Activated T-helper 2 cell treated with anti-CD3 and anti-CD28 coated beads, Interferon-gamma antibody, Interleukin-2, Interleukin-4, amounts not matched to agents 10 μg/mL and 5 μg/mL and 100 μg/mL, durations not matched to agents 14 hours and 24 hours and 36 hours (primary cell): ENCODE measurements around the gene ADGRL1. TPM values are rescaled to one million over a fixed set of nuclear protein-coding genes. Genes with fewer than 3 reads are reported as not detected.
"Not testable (repeated sequence)": the region's sequence is repeated elsewhere in the genome, so short reads cannot be mapped to it uniquely, and the experiment has no call there.

Source experiments
- DNase-seq: peaks from one replicate; pipeline ENCODE4 v3.0.0; 2021; ENCODE audit warnings: low spot score
- H3K27ac Mint-ChIP-seq: one replicate; pipeline ENCODE4 v1.8.0; 2021; ENCODE audit warnings: mixed read lengths
- H3K27me3 Mint-ChIP-seq: one replicate; pipeline ENCODE4 v1.8.0; 2021; ENCODE audit warnings: low read depth, mixed read lengths
- H3K36me3 Mint-ChIP-seq: one replicate; pipeline ENCODE4 v1.8.0; 2021; ENCODE audit warnings: low read depth, mixed read lengths
- H3K4me1 Mint-ChIP-seq: one replicate; pipeline ENCODE4 v1.8.0; 2021; ENCODE audit warnings: low read depth, mixed read lengths
- H3K4me3 Mint-ChIP-seq: one replicate; pipeline ENCODE4 v1.8.0; 2021; ENCODE audit warnings: low read depth, mild to moderate bottlenecking, moderate library complexity, mixed read lengths
- H3K9me3 Mint-ChIP-seq: one replicate; pipeline ENCODE4 v1.8.0; 2021; ENCODE audit warnings: mixed read lengths
- intact Hi-C: fragments of 100-400 bp; cut with micrococcal nuclease; formaldehyde crosslinking; loops from one replicate; pipeline ENCODE4 v1.15.1; 2023
- total RNA-seq: library from RNA; stranded (reverse); gene quantifications from 2 replicates; pipeline ENCODE4 v1.2.3, GENCODE V29; 2022

The ADGRL1 gene
- total RNA-seq, 1 donor from 2014 or later, result 11.3 TPM

DNA sequence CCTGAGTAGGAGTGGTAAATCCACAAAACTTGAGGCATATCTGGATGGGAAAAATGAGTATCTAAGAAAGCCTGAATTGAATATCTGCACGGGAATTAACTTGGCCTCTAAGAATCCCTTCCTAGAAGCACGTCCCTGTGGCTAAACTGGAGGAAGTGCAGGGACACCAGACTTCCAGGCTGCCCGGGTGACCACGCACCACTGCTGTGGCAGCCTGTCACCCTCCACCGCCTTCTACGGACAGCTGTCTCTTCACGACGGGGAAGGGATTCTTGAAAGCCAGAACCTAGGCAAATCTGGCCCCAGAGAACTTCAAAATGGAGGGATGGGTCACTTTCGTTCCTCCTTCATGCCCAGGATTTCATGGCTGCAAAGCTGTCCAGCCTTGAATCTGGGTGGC is 2.5 kb upstream of the ADGRL1 start:
- not testable (repeated sequence) for H3K9me3 Mint-ChIP-seq, H3K4me3 Mint-ChIP-seq, H3K36me3 Mint-ChIP-seq, DNase-seq, H3K27ac Mint-ChIP-seq
- H3K27me3 Mint-ChIP-seq, result peaks cover 52% of the 10 kb centered on the region
- H3K4me1 Mint-ChIP-seq, result peaks cover 14% of the 10 kb centered on the region
- intact Hi-C loops, result loop anchor here (10.0 kb wide), 2 partner anchors 76 to 276 kb away; no protein-coding TSS in a partner anchor

DNA sequence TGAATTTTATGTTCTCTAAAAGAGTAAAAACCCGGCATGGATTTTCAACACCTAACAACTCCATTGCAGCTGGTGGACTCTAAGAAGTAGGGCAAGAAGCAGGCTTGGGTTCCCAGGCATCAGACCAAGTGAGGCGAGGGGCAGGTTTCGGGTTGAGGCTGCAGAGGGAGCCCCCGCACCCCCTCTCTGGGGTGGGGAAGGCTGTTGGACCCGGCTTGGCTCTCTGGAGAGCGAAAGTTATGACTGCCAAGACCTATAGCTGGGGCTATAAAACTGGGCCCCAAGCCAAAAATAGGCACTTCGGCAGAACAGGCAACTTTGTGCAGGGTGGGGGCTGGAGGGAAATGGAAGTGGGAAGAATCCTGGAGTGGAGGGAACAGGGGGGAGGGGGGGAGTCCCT is 1.8 kb upstream of the ADGRL1 start:
- H3K36me3 Mint-ChIP-seq, H3K9me3 Mint-ChIP-seq, DNase-seq, H3K27ac Mint-ChIP-seq: not testable (repeated sequence)
- H3K27me3 Mint-ChIP-seq, result peaks cover 54% of the 10 kb centered on the region
- peak overlapping the region; percentile 85 for H3K4me3 Mint-ChIP-seq
- intact Hi-C loops, result loop anchor here (10.0 kb wide), 2 partner anchors 77 to 277 kb away; no protein-coding TSS in a partner anchor
- peaks cover 16% of the 10 kb centered on the region for H3K4me1 Mint-ChIP-seq

- H3K4me1 Mint-ChIP-seq, result peaks cover 16% of the 10 kb centered on the region
- intact Hi-C loops, result loop anchor here (10.0 kb wide), 2 partner anchors 78 to 278 kb away; no protein-coding TSS in a partner anchor
- H3K36me3 Mint-ChIP-seq, H3K9me3 Mint-ChIP-seq: not testable (repeated sequence)
- H3K4me3 Mint-ChIP-seq, result peak overlapping the region; percentile 85
- peak; percentile 73 for DNase-seq
- H3K27ac Mint-ChIP-seq, result peak overlapping the region; percentile 57
- H3K27me3 Mint-ChIP-seq, result peaks cover 57% of the 10 kb centered on the region
These were observed 1.1 kb upstream of the ADGRL1 start for GRCh38 chr19:14206737-14207726.

- Mint-ChIP-seq H3K27me3 (peaks cover 52% of the 10 kb centered on the region), H3K4me1 (peaks cover 16% of the 10 kb centered on the region)
- H3K4me3 Mint-ChIP-seq, H3K36me3 Mint-ChIP-seq, DNase-seq, H3K9me3 Mint-ChIP-seq, H3K27ac Mint-ChIP-seq: not testable (repeated sequence)
- intact Hi-C loops, result loop anchor here (10.0 kb wide), 2 partner anchors 78 to 278 kb away; no protein-coding TSS in a partner anchor
These were observed 339 bp upstream of the ADGRL1 start for GRCh38 chr19:14206308-14206707.

GRCh38 chr19:14204676-14205451 is 1.1 kb downstream of the ADGRL1 start:
- not testable (repeated sequence) for H3K36me3 Mint-ChIP-seq, DNase-seq, H3K9me3 Mint-ChIP-seq
- Mint-ChIP-seq H3K4me1 (peaks cover 20% of the 10 kb centered on the region), H3K27me3 (peaks cover 43% of the 10 kb centered on the region), H3K27ac (peak overlapping the region; percentile 66), H3K4me3 (peak overlapping the region; percentile 81)
- intact Hi-C loops, result loop anchor here (10.0 kb wide), 2 partner anchors 80 to 280 kb away; no protein-coding TSS in a partner anchor

DNA sequence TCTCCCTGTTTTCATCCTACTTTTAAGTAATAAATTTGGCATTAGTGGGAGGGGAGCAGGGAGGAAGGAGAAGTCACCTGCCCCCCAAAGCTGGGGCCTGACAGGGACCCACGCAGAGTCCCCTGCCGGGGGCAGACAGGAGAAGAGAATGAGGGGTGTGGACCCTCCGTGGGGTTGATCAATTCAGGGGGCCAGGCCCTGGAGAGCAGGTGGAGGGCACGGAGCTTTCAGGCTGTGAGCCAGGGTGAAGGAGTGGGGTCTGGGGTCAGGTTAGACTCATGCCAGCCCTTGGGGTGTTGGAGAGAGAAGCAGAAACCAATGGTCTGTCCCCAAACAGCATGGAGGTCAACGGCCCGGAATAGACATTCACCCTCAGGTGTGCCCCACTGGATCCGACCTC is 1.8 kb downstream of the ADGRL1 start:
- Mint-ChIP-seq H3K27me3 (peaks cover 40% of the 10 kb centered on the region), H3K4me1 (peaks cover 17% of the 10 kb centered on the region), H3K4me3 (peak overlapping the region; percentile 81), H3K27ac (peak overlapping the region; percentile 66)
- H3K36me3 Mint-ChIP-seq, DNase-seq, H3K9me3 Mint-ChIP-seq: not testable (repeated sequence)
- intact Hi-C loops, result loop anchor here (10.0 kb wide), 2 partner anchors 81 to 281 kb away; no protein-coding TSS in a partner anchor

GRCh38 chr19:14203788-14204187 is 2.2 kb downstream of the ADGRL1 start:
- H3K36me3 Mint-ChIP-seq, H3K27ac Mint-ChIP-seq, H3K9me3 Mint-ChIP-seq, DNase-seq: not testable (repeated sequence)
- intact Hi-C loops, result loop anchor here (10.0 kb wide), 2 partner anchors 81 to 281 kb away; no protein-coding TSS in a partner anchor
- H3K27me3 Mint-ChIP-seq, result peaks cover 35% of the 10 kb centered on the region
- peaks cover 17% of the 10 kb centered on the region for H3K4me1 Mint-ChIP-seq
- peak overlapping the region; percentile 81 for H3K4me3 Mint-ChIP-seq

GRCh38 chr19:14203177-14203576 is 2.8 kb downstream of the ADGRL1 start:
- DNase-seq, result no peak
- H3K9me3 Mint-ChIP-seq, result no peaks in the 10 kb centered on the region

DNA sequence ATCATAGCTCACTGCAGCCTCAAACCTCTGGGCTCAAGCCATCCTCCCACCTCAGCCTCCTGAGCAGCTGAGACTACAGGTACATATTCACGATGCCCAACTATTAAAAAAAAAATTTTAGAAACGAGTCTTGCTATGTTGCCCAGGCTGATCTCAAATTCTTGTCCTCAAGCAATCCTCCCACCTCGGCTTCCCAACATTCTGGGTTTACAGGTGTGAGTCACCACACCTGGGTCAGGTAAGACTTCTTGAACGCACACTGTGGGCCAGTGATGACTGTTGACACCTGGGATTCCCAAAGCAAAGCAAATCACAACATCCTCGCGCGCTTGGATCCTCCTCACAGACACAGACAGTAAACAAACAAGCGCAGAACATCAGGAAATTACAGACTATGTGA is 4.5 kb downstream of the ADGRL1 start:
- H3K4me1 Mint-ChIP-seq, result peaks cover 14% of the 10 kb centered on the region
- not testable (repeated sequence) for H3K4me3 Mint-ChIP-seq, H3K27ac Mint-ChIP-seq, DNase-seq, H3K9me3 Mint-ChIP-seq, H3K36me3 Mint-ChIP-seq
- peaks cover 18% of the 10 kb centered on the region for H3K27me3 Mint-ChIP-seq
- intact Hi-C loops, result loop anchor here (10.0 kb wide), 2 partner anchors 83 to 283 kb away; no protein-coding TSS in a partner anchor

More at GRCh38 chr19:14203177-14203576, 2.8 kb downstream of the ADGRL1 start:
- no peak overlapping the region for H3K27ac Mint-ChIP-seq
- peaks cover 17% of the 10 kb centered on the region for H3K4me1 Mint-ChIP-seq
- no peak overlapping the region for H3K4me3 Mint-ChIP-seq
- intact Hi-C loops, result loop anchor here (10.0 kb wide), 2 partner anchors 82 to 282 kb away; no protein-coding TSS in a partner anchor
- no peaks in the 10 kb centered on the region for H3K36me3 Mint-ChIP-seq
- peaks cover 29% of the 10 kb centered on the region for H3K27me3 Mint-ChIP-seq

DNA sequence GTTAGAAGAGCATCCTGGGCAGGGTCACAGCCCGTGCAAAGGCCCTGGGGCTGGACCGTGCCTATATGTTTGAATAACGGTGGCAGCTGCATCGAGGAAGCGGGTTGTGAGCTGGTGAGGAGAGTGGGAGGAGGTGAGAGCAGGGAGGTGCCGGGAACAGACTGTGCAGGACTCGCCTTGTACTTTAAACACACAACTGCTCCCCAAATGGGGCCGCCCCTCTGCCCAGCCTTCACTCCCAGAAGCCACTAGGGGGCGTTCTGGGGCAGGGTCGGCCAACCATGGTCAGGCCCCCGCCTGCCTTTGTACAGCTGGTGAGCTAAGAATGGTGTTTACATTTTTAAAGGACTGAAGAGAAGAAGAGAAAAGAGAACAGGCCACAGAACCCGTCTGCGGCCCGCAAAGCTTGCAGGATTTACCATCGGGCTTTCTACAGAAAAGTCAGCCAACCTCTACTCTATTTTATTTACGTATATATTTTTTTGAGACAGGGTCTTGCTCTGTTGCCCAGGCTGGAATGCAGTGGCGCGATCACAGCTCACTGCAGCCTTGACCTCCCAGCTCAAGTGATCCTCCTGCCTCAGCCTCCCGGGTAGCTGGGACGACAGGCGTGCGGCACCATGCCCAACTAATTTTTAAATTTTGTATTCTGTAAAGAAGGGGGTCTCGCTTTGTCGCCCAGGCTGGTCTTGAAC is 5.7 kb downstream of the ADGRL1 start:
- not testable (repeated sequence) for H3K27ac Mint-ChIP-seq, H3K9me3 Mint-ChIP-seq, H3K36me3 Mint-ChIP-seq, H3K4me3 Mint-ChIP-seq
- intact Hi-C loops, result loop anchor here (10.0 kb wide), 2 partner anchors 85 to 285 kb away; no protein-coding TSS in a partner anchor
- peaks cover 18% of the 10 kb centered on the region for H3K27me3 Mint-ChIP-seq
- H3K4me1 Mint-ChIP-seq, result peaks cover 17% of the 10 kb centered on the region
- DNase-seq, result peak; percentile 42

GRCh38 chr19:14198384-14199376 is 7.3 kb downstream of the ADGRL1 start:
- H3K9me3 Mint-ChIP-seq, result no peaks in the 10 kb centered on the region
- H3K4me1 Mint-ChIP-seq, result peaks cover 11% of the 10 kb centered on the region
- no peak for DNase-seq
- H3K4me3 Mint-ChIP-seq, result no peak overlapping the region
- H3K36me3 Mint-ChIP-seq, result no peaks in the 10 kb centered on the region
- peaks cover 5% of the 10 kb centered on the region for H3K27me3 Mint-ChIP-seq
- H3K27ac Mint-ChIP-seq, result no peak overlapping the region
- intact Hi-C loops, result loop anchor here (5.0 kb wide), 1 partner anchor 61 kb away; the partner anchor contains the start of gene ASF1B
